HL-60 (cell line): ENCODE data around the gene AIFM3.

Source experiments
- DNase-seq, 2 experiments: peaks; one replicate each; pipeline ENCODE4 v3.0.0-alpha.2; 2010 to 2020; ENCODE audit warnings: low read depth in 1 of 2, low spot score in 1 of 2
- H3K27ac ChIP-seq: fragments of 250-450 bp; sonication (Bioruptor Pico); replicated peaks from 2 replicates; pipeline ENCODE4 v1.5.1; 2020; ENCODE audit warnings: mild to moderate bottlenecking, moderate library complexity
- H3K27me3 ChIP-seq: fragments of 250-450 bp; sonication (Bioruptor Pico); 2 replicates; pipeline ENCODE4 v1.5.1; 2021; ENCODE audit warnings: mild to moderate bottlenecking, moderate library complexity; ENCODE audit not compliant: insufficient read depth, poor library complexity, severe bottlenecking
- H3K4me3 ChIP-seq: replicated peaks from 2 replicates; pipeline ENCODE4 v1.5.1; 2011; ENCODE audit warnings: mild to moderate bottlenecking, control low read depth, low read length; ENCODE audit not compliant: insufficient read depth
- GABPA ChIP-seq: IDR thresholded peaks from 2 replicates; pipeline ENCODE4 v1.6.1; 2012; ENCODE audit warnings: low read depth
- POLR2AphosphoS5 ChIP-seq: IDR thresholded peaks from 2 replicates; pipeline ENCODE4 v1.6.1; 2012; ENCODE audit warnings: low read depth
- SPI1 ChIP-seq: IDR thresholded peaks from 2 replicates; pipeline ENCODE4 v1.6.1; 2012; ENCODE audit warnings: low read depth, mild to moderate bottlenecking, borderline replicate concordance
- TF ChIP-seq, protein P1 (sequence below): IDR thresholded peaks from one replicate; pipeline ENCODE4 v1.5.1; 2011; ENCODE audit warnings: low read length, control low read depth, inconsistent platforms; ENCODE audit not compliant: insufficient read depth
- TF ChIP-seq, protein P2 (sequence below): IDR thresholded peaks from 2 replicates; pipeline ENCODE4 v1.6.1; 2012; ENCODE audit warnings: low read depth; ENCODE audit not compliant: insufficient replicate concordance

Gene AIFM3

DNA sequence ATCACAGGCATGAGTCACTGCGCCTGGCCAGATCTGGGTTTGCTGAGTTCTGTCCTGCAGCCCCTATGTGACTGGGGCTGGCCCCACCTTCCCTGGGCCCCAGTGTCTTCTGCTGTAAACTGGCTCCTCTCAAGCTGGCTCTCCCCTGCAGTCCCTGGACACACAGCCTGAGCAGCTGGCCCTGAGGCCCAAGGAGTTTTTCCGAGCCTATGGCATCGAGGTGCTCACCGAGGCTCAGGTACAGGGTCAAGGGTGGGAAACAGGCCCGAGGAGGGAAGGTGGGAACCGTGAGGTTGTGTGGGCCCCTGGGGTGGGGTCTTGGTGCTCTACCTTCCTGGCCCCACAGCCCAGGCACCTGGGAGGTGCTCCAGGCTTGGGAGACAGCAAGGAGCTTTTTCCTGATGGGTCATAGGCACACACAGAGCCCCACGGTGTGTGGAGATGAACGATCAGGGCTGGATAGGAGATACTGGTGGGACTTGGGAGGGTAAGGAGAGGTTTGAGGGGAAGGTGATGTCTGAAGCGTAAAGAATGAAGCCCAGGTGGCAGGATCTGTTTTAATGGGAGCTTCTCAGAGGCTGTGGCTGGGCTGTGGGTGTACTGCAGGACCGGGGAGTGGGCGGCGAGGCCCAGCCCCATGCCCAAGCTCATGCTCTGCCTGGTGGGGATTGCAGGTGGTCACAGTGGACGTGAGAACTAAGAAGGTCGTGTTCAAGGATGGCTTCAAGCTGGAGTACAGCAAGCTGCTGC is 8.7 kb downstream of the AIFM3 start:
- H3K27me3 ChIP-seq = no peaks in the 10 kb centered on the region
- DNase-seq = no peak
- TF ChIP-seq POLR2AphosphoS5 = no peak
- no peak for TF ChIP-seq SPI1
- TF ChIP-seq, protein P1, sequence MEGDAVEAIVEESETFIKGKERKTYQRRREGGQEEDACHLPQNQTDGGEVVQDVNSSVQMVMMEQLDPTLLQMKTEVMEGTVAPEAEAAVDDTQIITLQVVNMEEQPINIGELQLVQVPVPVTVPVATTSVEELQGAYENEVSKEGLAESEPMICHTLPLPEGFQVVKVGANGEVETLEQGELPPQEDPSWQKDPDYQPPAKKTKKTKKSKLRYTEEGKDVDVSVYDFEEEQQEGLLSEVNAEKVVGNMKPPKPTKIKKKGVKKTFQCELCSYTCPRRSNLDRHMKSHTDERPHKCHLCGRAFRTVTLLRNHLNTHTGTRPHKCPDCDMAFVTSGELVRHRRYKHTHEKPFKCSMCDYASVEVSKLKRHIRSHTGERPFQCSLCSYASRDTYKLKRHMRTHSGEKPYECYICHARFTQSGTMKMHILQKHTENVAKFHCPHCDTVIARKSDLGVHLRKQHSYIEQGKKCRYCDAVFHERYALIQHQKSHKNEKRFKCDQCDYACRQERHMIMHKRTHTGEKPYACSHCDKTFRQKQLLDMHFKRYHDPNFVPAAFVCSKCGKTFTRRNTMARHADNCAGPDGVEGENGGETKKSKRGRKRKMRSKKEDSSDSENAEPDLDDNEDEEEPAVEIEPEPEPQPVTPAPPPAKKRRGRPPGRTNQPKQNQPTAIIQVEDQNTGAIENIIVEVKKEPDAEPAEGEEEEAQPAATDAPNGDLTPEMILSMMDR = no peak
- TF ChIP-seq GABPA = no peak
- TF ChIP-seq, protein P2, sequence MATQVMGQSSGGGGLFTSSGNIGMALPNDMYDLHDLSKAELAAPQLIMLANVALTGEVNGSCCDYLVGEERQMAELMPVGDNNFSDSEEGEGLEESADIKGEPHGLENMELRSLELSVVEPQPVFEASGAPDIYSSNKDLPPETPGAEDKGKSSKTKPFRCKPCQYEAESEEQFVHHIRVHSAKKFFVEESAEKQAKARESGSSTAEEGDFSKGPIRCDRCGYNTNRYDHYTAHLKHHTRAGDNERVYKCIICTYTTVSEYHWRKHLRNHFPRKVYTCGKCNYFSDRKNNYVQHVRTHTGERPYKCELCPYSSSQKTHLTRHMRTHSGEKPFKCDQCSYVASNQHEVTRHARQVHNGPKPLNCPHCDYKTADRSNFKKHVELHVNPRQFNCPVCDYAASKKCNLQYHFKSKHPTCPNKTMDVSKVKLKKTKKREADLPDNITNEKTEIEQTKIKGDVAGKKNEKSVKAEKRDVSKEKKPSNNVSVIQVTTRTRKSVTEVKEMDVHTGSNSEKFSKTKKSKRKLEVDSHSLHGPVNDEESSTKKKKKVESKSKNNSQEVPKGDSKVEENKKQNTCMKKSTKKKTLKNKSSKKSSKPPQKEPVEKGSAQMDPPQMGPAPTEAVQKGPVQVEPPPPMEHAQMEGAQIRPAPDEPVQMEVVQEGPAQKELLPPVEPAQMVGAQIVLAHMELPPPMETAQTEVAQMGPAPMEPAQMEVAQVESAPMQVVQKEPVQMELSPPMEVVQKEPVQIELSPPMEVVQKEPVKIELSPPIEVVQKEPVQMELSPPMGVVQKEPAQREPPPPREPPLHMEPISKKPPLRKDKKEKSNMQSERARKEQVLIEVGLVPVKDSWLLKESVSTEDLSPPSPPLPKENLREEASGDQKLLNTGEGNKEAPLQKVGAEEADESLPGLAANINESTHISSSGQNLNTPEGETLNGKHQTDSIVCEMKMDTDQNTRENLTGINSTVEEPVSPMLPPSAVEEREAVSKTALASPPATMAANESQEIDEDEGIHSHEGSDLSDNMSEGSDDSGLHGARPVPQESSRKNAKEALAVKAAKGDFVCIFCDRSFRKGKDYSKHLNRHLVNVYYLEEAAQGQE = no peak
- no peak overlapping the region for H3K4me3 ChIP-seq
- no peak overlapping the region for H3K27ac ChIP-seq

DNA sequence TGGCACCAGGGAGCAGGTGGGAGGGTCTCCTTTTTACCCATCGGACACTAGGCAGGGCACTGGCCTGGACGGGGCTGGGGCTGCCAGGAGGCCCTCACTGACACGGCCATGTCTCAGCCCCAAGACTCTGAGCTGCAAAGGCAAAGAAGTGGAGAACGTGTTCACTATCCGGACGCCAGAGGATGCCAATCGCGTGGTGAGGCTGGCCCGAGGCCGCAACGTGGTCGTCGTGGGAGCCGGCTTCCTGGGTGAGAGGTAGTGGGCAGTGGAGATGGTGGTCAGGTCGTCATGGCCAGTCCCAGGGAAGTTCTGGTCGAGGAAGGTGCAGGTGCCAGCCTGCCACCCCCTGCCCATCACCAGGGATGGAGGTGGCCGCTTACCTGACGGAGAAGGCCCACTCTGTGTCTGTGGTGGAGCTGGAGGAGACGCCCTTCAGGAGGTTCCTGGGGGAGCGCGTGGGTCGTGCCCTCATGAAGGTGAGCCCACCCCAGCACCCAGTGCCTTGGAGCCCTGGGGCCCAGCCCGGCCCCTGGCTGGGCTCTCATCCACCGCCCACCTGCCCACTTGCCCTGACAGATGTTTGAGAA is 9.3 kb downstream of the AIFM3 start:
- Histone ChIP-seq H3K4me3 (no peak overlapping the region), H3K27me3 (no peaks in the 10 kb centered on the region), H3K27ac (no peak overlapping the region)
- TF ChIP-seq POLR2AphosphoS5 = no peak
- no peak for TF ChIP-seq SPI1
- TF ChIP-seq, protein P2 = no peak
- no peak for TF ChIP-seq GABPA
- TF ChIP-seq, protein P1 = no peak
- no peak for DNase-seq

DNA sequence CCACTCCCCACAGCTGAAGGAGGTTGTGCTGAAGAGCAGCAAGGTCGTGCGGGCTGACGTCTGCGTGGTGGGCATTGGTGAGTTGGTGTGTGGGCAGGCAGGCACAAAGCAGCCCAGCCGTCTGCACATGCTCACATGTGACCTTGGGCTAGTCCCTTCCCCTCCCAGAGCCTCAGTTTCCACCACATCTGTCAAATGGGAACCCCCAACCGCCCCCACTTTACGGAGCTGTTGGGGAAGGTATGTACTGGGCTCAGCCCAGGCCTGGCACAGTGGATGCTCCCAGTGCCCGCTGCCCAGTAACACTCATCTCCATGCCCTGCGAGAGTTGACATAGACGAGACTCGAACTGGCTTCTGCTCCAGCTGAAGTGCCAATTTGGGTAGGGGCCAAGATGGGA is 10.0 kb downstream of the AIFM3 start:
- Histone ChIP-seq H3K27me3 (no peaks in the 10 kb centered on the region), H3K4me3 (no peak overlapping the region), H3K27ac (no peak overlapping the region)
- DNase-seq = no peak
- TF ChIP-seq GABPA (no peak), SPI1 (no peak), POLR2AphosphoS5 (no peak)
- TF ChIP-seq, protein P2 = no peak
- TF ChIP-seq, protein P1 = no peak
